Measurements from ENCODE around the gene NUBP2.

- TF ChIP-seq CTCF (conservative IDR thresholded peaks at IDR 0.05; ENCODE audit: low read depth, low read length) (no peak), EZH2 (IDR thresholded peaks at IDR 0.05; ENCODE audit: low read length, unreplicated experiment) (no peak)
These were observed 14.5 kb upstream of the NUBP2 start for GRCh38 chr16:1768061-1768766.

Data from PC-3 (cell line).